NCI-H2171 (cell line): ENCODE measurements around the gene LRRIQ1.
"Not testable (repeated sequence)": the region's sequence is repeated elsewhere in the genome, so short reads cannot be mapped to it uniquely, and the experiment has no call there.

ENCODE experiments used
- DNase-seq: peaks from one replicate; lab custom pipeline; 2025; lab: John Stamatoyannopoulos, UW

LRRIQ1 gene

GRCh38 chr12:85186236-85186635 lies 150.1 kb downstream of the LRRIQ1 start:
- no peak for DNase-seq

DNA sequence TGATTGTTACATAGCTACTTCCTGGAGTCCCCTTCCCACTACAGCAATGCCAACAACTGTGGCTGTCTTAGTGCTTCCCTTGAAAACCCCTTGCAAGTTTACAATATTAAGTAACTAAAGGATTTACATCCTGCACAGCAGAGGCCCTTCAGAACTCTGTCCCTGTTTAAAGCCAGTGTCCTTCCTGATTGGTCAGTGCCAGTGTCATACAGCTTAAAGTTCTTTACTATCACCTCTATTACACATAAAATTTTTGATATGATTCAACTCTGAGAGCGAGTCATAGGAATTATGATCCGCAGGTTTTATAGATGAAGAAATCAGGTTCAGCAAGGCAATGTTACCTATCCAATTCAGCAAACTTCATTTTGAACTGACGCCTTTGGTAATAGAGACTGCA lies 152.5 kb downstream of the LRRIQ1 start:
- DNase-seq, result no peak

DNA sequence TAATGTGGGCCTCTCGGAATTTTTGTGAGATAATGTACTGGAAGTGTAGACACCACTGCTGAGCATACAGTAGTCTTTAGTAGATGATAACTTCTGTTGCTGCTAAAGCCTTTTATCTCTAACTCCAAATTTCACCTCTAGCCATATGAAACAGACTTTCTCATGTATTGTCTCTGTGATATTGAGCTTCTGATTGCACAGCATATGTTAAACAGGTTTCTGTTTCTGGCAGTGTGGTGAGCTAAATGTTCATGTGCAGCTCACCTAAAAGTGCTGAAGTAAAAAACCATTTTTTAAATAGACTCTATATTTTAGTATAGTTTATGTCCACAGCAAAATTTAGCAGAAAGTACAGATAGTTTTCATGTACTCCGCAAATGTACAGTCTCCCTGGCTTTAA lies 154.6 kb downstream of the LRRIQ1 start:
- no peak for DNase-seq

DNA sequence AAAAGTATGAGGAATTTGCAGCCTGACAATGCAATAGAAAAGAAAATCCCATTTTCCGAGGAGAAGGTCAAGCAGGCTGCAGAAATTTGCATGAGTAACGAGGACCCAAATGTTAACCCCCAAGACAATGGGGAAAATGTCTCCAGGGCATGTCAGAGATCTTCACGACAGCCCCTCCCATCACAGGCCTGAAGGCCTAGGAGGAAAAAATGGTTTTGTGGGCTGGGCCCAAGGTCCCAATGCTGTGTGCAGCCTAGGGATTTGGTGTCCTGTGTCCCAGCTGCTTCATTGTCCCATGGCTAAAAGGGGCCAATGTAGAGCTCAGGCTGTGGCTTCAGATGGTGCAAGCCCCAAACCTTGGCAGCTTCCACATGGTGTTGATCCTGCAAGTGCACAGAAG lies 167.7 kb downstream of the LRRIQ1 start:
- not testable (repeated sequence) for DNase-seq

GRCh38 chr12:85206543-85206942 lies 170.4 kb downstream of the LRRIQ1 start:
- DNase-seq, result no peak

DNA sequence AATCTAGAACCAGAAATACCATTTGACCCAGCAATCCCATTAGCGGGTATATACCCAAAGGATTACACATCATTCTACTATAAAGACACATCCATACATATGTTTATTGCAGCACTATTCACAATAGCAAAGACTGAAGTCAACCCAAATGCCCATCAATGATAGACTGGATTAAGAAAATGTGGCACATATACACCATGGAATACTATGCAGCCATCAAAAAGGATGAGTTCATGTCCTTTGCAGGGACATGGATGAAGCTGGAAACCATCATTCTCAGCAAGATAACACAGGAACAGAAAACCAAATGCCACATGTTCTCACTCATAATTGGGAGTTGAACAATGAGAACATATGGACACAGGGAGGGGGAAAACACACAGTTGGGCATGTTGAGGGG lies 188.2 kb downstream of the LRRIQ1 start:
- DNase-seq, result not testable (repeated sequence)

- no peak for DNase-seq
These were observed 189.3 kb downstream of the LRRIQ1 start for GRCh38 chr12:85225501-85225900.

DNA sequence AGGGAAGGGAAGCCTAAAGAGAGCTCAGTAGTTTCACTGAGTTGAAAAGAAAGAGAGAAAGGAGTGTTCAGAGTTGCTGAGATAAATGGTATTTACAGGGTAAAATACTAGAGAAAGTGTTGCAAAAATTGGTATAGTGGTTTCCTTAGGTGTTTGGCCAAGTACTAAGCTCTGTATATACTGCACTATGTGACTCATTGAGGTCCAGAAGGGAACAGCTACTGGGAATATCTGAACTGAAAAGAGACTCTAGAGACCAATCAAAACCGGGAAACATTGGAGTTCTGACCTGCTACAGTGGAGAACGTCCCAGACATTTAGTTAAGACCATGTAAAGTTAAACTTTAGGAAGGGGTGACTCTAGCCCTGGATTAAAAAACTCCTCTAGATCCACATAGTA lies 201.2 kb downstream of the LRRIQ1 start:
- DNase-seq, result no peak

DNA sequence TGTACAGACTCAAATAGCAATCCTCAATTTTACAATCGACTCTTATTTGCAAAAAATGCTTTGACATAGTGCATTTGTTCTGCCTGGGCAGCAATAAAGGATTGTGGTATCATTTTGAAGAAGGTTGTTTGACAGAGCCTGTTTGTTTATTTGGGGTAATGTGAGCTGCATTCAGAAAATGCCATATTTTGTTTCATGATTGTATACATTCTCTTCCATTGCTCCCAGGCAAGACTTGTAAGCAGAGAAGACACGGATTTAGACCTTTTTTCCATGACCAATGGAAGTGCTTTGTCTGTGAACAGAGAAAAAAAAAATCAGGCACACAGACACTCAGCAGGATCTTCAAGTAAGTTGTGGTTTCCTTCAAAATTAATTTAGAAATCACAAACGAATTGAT lies 208.4 kb downstream of the LRRIQ1 start:
- no peak for DNase-seq

DNA sequence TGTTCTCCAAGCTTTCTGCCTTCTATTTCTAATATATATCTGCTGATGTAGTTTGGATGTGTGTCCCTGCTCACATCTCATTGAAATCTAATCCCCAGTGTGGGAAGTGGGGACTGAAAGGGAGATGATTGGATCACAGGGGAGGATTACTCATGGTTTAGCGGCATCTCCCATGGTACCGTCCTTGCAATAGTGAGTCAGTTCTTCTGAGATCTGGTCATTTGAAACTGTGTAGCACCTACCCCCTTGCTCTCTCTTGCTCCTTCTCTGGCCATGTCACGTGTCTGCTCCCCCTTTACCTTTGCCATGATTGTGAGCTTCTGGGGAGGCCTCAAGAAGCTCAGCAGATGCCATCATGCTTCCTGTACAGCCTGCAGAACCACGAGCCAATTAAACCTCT lies 217.7 kb downstream of the LRRIQ1 start:
- DNase-seq, result no peak

DNA sequence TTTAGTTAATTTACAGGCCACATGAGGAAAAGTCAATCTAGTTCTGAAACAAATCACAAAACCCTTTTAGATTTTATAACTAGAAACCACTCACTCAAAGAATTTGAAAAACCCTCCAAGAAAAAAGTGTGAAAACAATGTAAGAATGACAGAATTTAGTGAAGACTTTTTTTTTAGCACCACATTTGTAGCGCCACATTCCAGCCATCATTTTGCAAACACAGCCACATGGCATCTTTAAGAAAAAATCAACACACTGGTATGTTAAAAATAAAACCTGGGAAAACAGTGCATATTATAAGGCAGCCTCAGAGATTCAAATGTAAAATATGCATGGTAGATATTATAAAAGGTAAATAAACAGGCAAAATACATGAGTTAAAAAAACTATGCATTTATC lies 221.5 kb downstream of the LRRIQ1 start:
- no peak for DNase-seq

DNA sequence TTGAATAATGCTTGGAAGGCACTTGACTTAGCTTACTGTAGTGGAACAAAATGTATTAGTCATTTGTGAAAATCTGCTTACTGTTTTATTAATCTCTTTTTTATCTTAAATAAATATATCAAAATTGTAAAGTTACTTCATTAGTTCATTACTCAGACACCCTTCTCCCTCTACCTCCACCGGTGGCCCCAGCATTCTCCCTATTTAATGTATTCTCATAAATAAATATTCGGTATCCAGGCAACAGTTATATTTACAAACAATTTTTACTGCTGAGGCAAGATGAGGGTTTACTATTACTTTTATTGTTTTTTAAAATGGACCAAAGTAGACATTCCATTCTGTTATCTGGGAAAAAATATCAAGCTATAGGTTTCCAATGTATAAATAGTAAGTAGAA lies 224.3 kb downstream of the LRRIQ1 start:
- DNase-seq, result no peak

DNA sequence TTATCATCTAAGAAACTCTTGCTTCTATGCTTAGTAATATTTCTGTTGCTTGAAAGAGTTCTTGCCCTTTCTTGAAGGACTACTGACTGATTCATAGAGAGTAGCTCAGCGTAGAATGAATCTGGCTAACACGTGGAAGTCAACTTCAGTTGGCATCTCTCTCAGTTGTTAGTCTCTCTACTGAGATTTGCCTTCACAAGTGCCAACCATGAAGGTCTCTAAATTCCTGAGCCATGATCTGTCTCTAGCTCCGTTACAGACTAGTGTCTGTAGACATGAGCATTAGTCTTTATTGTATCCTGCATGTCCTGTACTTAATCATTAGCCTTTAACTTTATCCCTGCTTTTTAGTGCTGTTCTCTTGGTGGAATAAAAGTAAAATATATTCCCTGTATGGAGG lies 224.7 kb downstream of the LRRIQ1 start:
- no peak for DNase-seq

DNA sequence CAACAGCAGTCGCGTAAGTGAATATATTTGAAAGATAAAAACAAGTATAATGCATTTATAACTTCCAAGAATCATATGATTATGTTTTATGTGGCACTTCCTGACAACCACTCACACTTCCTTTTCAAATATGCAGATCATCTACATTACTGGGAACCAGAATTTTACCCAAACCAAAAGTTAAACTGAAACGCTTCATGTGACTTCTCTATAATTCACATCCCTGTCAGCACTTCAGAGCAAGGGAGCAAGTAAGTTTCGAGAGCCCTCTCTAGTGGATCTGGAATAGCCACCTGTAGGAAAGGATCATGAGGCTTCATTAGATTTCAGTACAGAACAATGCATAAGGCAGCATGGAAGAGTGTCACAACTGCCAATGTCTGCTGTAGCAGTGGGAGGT lies 230.2 kb downstream of the LRRIQ1 start:
- DNase-seq, result no peak

GRCh38 chr12:85273381-85274314 lies 237.5 kb downstream of the LRRIQ1 start:
- DNase-seq, result no peak

DNA sequence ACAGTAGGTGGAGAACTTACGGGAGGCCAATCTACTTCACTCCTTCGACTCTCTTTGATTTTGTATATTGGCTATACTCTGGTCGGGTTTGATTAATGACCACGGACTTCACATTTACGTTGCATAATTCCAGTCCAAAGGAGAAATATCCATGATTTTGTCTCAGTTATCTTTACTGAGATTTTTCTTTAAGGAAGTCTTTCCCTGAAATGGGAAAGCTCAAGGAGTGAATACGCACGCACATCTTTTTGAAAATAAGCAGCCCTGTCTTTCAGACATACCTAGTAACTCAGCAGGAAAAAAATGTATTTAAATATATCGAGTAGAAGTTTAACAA lies 238.1 kb downstream of the LRRIQ1 start:
- DNase-seq, result no peak

- no peak for DNase-seq
These were observed 239.2 kb downstream of the LRRIQ1 start for GRCh38 chr12:85275374-85275773.

- no peak for DNase-seq
These were observed 241.0 kb downstream of the LRRIQ1 start for GRCh38 chr12:85277191-85277590.

DNA sequence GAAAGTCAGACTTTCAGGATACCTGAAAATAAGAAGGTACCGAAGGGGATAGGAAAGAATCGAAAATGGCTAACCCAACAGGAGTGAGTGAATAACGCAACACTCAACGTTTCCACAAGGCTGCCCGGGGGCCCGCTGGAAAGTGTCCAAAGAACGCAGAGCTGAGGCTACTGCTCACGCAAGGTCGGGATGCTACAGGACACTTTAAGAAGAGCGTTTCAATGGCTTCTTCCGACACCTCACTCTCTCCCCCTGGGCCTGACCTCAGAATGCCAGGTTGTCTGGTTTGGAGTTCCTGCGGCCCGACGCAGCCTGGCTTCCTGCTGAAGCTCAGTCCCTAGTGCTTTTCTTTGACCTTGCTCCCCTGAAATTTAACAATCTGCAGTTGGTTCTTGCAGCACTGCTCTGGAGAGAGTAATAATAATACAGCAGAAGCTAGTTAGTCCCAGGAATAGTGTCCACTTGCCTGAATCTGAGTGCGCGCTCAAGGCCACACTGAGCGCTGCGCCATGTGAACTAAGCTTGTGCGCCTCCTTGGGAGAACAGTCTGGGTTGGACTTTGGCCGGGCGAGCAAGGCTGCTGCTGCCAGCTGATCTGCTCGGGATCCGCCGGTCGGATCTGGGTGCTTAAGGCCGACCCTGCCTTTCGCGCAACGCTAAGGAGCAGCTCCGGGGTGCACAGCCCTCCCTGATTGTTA lies 241.9 kb downstream of the LRRIQ1 start:
- no peak for DNase-seq

DNA sequence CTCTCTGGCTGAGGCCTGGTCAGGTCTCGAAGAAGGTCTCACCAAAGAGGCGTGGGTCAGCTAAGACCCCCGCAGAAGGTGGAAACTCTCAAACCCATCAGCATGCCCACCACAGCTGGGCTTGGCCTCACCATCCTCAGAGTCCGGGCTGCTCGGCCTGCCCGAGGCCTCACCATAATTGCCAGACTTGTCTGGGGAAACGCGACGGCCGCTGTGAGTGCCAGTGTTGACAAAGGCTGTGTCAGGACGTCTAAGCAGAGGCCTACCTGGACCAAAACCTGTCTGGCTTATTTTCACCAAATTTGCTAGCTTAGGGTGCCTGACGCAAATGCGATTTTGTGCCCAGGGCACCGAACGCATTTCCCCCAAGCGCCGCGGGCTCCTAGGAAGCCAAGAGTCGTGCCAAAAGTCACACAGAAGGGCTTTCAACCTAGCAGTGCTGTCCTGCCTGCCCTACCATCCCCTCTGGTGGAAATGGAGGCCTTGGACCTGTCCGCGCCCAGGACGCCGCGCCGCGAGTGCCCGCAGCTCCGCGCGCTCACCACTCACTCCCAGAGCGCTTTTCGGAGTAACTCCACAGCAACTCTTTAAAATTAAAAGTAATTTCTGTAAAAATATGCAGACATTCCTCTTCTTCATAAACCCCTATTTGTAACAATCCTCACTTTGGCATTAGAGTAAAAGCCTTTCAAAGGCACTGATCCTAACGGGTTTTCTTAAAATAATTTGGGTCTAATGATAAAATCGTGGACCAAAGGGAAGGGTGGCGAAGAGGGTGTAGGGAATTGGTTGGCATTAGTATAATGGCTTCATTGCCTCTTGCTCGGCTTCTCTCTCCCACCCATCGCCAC lies 242.7 kb downstream of the LRRIQ1 start:
- DNase-seq, result no peak

DNA sequence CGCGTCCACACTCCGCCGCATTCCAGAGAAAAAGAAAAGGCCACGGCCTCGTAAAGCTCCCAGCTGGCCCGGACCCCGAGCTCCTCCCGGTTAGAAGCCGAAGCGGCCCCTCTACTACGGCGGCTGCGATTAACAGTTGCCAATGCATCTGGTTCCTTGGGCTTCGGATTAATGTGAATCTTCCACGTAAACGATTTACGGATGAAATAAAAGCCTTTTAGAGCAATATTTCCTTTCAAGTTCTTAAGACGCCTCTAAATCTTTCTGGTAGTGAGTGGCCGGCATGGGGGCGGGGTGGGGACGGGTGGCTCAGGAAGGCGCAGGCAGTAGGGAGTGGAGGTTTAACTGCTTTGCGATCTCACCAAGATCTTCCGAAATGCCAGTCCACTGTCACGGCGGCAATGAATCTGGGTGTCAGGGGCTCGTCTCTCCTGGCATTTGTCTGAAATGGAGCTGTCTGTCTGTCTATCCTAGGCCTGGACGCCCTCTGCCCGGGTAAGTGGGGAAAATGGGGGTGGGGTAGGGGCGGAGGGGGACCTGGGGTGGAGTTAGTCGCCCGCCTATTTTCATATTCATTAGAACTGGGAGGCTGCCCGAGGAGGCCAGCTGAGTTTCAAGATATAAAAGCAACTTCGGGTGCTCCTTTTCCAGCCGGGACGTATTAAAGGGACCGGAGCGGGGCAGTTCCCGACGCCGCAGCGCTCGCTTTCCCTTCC lies 243.5 kb downstream of the LRRIQ1 start:
- DNase-seq, result no peak
